ENCODE data around the gene CYP24A1.

Gene CYP24A1

GRCh38 chr20:54146672-54147071 lies 27.1 kb downstream of the CYP24A1 start:
- H3K79me2 ChIP-seq (ENCODE audit: insufficient read depth, low read length) = no peaks in the 10 kb centered on the region
- H3K4me2 ChIP-seq (ENCODE audit: low read length) = no peak overlapping the region
- H3K9me2 ChIP-seq (ENCODE audit: low read depth, low read length) = no peaks in the 10 kb centered on the region
- H3K9ac ChIP-seq (ENCODE audit: low read length) = no peak overlapping the region
- no peaks in the 10 kb centered on the region for H3K36me3 ChIP-seq (ENCODE audit: insufficient read depth, low read length)
- H3K9me3 ChIP-seq (ENCODE audit: low read length) = no peaks in the 10 kb centered on the region
- H3K4me3 ChIP-seq (ENCODE audit: low read depth, low read length, poor library complexity, severe bottlenecking) = no peak overlapping the region
- no peaks in the 10 kb centered on the region for H3K4me1 ChIP-seq (ENCODE audit: insufficient read depth, low read length, severe bottlenecking)
- no peak overlapping the region for H3K27ac ChIP-seq (ENCODE audit: low read depth, low read length, poor library complexity, severe bottlenecking)
- H2AFZ ChIP-seq (ENCODE audit: low read length) = no peak overlapping the region
- no peaks in the 10 kb centered on the region for H3F3A ChIP-seq (ENCODE audit: insufficient read depth, low read length)
- H4K20me1 ChIP-seq (ENCODE audit: insufficient read depth, low read length) = no peaks in the 10 kb centered on the region
- TF ChIP-seq EZH2 (IDR thresholded peaks at IDR 0.05; ENCODE audit: borderline replicate concordance, low read length) = no peak
- TF ChIP-seq, protein P1, sequence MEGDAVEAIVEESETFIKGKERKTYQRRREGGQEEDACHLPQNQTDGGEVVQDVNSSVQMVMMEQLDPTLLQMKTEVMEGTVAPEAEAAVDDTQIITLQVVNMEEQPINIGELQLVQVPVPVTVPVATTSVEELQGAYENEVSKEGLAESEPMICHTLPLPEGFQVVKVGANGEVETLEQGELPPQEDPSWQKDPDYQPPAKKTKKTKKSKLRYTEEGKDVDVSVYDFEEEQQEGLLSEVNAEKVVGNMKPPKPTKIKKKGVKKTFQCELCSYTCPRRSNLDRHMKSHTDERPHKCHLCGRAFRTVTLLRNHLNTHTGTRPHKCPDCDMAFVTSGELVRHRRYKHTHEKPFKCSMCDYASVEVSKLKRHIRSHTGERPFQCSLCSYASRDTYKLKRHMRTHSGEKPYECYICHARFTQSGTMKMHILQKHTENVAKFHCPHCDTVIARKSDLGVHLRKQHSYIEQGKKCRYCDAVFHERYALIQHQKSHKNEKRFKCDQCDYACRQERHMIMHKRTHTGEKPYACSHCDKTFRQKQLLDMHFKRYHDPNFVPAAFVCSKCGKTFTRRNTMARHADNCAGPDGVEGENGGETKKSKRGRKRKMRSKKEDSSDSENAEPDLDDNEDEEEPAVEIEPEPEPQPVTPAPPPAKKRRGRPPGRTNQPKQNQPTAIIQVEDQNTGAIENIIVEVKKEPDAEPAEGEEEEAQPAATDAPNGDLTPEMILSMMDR (IDR thresholded peaks at IDR 0.05; ENCODE audit: low read length) = no peak
- no peaks in the 10 kb centered on the region for H3K27me3 ChIP-seq (ENCODE audit: insufficient read depth, low read length)

DNA sequence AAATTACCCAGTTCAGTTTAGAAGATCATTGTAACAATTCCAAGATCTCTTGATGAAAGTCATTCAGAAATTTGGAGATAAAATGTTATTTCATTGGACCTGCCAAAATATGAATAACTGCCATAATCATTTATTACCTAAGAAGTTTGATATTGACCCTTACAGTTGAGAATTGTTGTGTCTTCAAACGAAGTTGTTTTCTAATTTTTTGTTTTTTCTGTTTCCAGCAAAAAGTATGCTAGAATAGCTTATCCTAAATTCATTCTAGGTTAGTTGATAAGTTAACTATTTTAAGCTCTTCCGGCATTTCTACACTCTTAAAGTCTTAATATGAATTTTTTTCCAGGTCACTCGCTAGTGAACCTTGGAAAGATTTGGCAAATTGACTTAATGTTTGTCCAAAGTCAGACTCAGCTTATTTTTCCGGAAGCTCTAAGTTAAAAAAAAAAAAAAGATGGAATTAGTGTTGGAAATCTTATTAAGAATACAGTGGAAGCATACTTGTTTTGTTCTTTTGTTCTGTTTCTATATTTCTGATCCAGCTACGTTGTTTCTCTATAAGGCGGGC lies 28.9 kb downstream of the CYP24A1 start:
- H3K4me3 ChIP-seq (ENCODE audit: low read depth, low read length, poor library complexity, severe bottlenecking) = no peak overlapping the region
- H3K4me2 ChIP-seq (ENCODE audit: low read length) = no peak overlapping the region
- H3K9ac ChIP-seq (ENCODE audit: low read length) = no peak overlapping the region
- no peaks in the 10 kb centered on the region for H3K27me3 ChIP-seq (ENCODE audit: insufficient read depth, low read length)
- no peak overlapping the region for H3K27ac ChIP-seq (ENCODE audit: low read depth, low read length, poor library complexity, severe bottlenecking)
- H3K36me3 ChIP-seq (ENCODE audit: insufficient read depth, low read length) = no peaks in the 10 kb centered on the region
- H2AFZ ChIP-seq (ENCODE audit: low read length) = no peak overlapping the region
- TF ChIP-seq, protein P1 (IDR thresholded peaks at IDR 0.05; ENCODE audit: low read length) = no peak
- no peak for TF ChIP-seq EZH2 (IDR thresholded peaks at IDR 0.05; ENCODE audit: borderline replicate concordance, low read length)
- no peaks in the 10 kb centered on the region for H3F3A ChIP-seq (ENCODE audit: insufficient read depth, low read length)
- no peaks in the 10 kb centered on the region for H3K9me2 ChIP-seq (ENCODE audit: low read depth, low read length)
- H3K4me1 ChIP-seq (ENCODE audit: insufficient read depth, low read length, severe bottlenecking) = no peaks in the 10 kb centered on the region
- H3K79me2 ChIP-seq (ENCODE audit: insufficient read depth, low read length) = no peaks in the 10 kb centered on the region
- no peaks in the 10 kb centered on the region for H4K20me1 ChIP-seq (ENCODE audit: insufficient read depth, low read length)
- no peaks in the 10 kb centered on the region for H3K9me3 ChIP-seq (ENCODE audit: low read length)

DNA sequence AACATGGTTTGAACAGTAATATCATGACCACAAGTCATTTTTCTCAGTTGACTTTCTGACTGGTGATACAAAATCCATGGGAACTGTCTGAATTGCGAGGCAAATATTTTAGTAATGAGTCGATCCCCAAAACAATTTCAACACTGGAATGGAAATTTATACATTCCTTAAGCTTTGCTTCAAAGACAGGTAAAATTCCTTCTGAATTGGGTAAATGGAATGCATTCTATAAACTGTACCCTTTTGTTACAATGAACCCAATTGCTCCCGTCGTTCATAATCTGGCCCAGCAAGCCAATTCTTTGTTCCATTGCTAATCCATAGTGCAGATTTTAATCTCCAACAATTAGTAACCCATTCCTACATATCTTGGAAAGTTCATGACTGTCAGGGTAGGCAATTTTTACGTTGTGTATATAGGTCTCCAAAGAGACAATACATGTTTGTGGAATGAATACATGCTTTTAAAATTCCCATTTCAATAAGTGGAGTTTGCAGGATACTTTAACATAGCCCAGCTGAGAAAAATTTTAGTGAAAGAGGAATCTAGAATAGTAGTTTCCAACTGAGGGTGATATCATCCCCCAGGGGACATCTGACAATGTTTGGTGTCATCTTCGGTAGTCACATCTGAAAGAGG lies 32.7 kb downstream of the CYP24A1 start:
- Histone ChIP-seq H3K4me1 (ENCODE audit: insufficient read depth, low read length, severe bottlenecking) (no peaks in the 10 kb centered on the region), H3F3A (ENCODE audit: insufficient read depth, low read length) (no peaks in the 10 kb centered on the region), H3K27me3 (ENCODE audit: insufficient read depth, low read length) (no peaks in the 10 kb centered on the region), H3K9ac (ENCODE audit: low read length) (no peak overlapping the region), H2AFZ (ENCODE audit: low read length) (no peak overlapping the region), H3K4me2 (ENCODE audit: low read length) (no peak overlapping the region), H4K20me1 (ENCODE audit: insufficient read depth, low read length) (no peaks in the 10 kb centered on the region), H3K9me3 (ENCODE audit: low read length) (no peaks in the 10 kb centered on the region), H3K9me2 (ENCODE audit: low read depth, low read length) (no peaks in the 10 kb centered on the region), H3K4me3 (ENCODE audit: low read depth, low read length, poor library complexity, severe bottlenecking) (no peak overlapping the region), H3K27ac (ENCODE audit: low read depth, low read length, poor library complexity, severe bottlenecking) (no peak overlapping the region), H3K36me3 (ENCODE audit: insufficient read depth, low read length) (no peaks in the 10 kb centered on the region), H3K79me2 (ENCODE audit: insufficient read depth, low read length) (no peaks in the 10 kb centered on the region)
- TF ChIP-seq, protein P1 (IDR thresholded peaks at IDR 0.05; ENCODE audit: low read length) = no peak
- no peak for TF ChIP-seq EZH2 (IDR thresholded peaks at IDR 0.05; ENCODE audit: borderline replicate concordance, low read length)
